Suprapubic skin (tissue), 4 donors: ENCODE data around the gene IQSEC1. TPM values are rescaled to one million over a fixed set of nuclear protein-coding genes. Genes with fewer than 3 reads are reported as not detected.

ENCODE experiments used
- DNase-seq, 2 donors: peaks; one replicate each; pipeline ENCODE4 v3.0.0-alpha.2; 2019; ENCODE audit warnings: low spot score in 2 of 2
- H3K27ac ChIP-seq: fragments of 200-600 bp; sonication (generic); one replicate; pipeline ENCODE4 v1.5.1; 2019
- H3K27me3 ChIP-seq: fragments of 200-600 bp; sonication (generic); one replicate; pipeline ENCODE4 v1.5.1; 2019
- H3K36me3 ChIP-seq: fragments of 200-600 bp; sonication (generic); one replicate; pipeline ENCODE4 v1.5.1; 2019
- H3K4me1 ChIP-seq: fragments of 200-600 bp; sonication (generic); one replicate; pipeline ENCODE4 v1.5.1; 2019
- H3K4me3 ChIP-seq: fragments of 200-600 bp; sonication (generic); one replicate; pipeline ENCODE4 v1.5.1; 2019; ENCODE audit warnings: mild to moderate bottlenecking
- H3K9me3 ChIP-seq: fragments of 200-600 bp; sonication (generic); one replicate; pipeline ENCODE4 v1.5.1; 2019
- EP300 ChIP-seq: sonication (generic); formaldehyde crosslinking; IDR thresholded peaks from one replicate; pipeline ENCODE4 v1.6.1; 2017; ENCODE audit warnings: antibody characterized with exemption
- POLR2A ChIP-seq, 2 donors: fragments of 450-650 bp; IDR thresholded peaks; one replicate each; pipeline ENCODE4 v1.6.1; 2017; ENCODE audit warnings: antibody characterized with exemption in 2 of 2, mild to moderate bottlenecking in 2 of 2, moderate library complexity in 2 of 2
- POLR2AphosphoS5 ChIP-seq, 3 donors: sonication (generic); formaldehyde crosslinking; IDR thresholded peaks; one replicate each; pipeline ENCODE4 v1.6.1; 2017; ENCODE audit warnings: antibody characterized with exemption in 3 of 3
- WGBS: methylation state at CpG from one replicate; pipeline ENCODE4 v1.1.5; 2018; 5-methylcytosine and 5-hydroxymethylcytosine counted together
- total RNA-seq, 4 donors: library from RNA; depleted of rRNA; stranded (reverse); fragments of >200 nt; gene quantifications; one replicate each; pipeline ENCODE4 v1.1.0, GENCODE V29; 2016
- TF ChIP-seq, protein P1 (sequence below), 2 donors: fragments of 200-600 bp in 1 of 2; fragments of 450-650 bp in 1 of 2; sonication (generic) in 1 of 2; IDR thresholded peaks; one replicate each; pipeline ENCODE4 v1.5.1; 2016 to 2019; ENCODE audit warnings: antibody characterized with exemption in 2 of 2, mild to moderate bottlenecking in 1 of 2, moderate library complexity in 1 of 2

Gene IQSEC1
- 10 to 100 TPM; 26.7 to 52.4 (median 35.5) TPM for total RNA-seq

DNA sequence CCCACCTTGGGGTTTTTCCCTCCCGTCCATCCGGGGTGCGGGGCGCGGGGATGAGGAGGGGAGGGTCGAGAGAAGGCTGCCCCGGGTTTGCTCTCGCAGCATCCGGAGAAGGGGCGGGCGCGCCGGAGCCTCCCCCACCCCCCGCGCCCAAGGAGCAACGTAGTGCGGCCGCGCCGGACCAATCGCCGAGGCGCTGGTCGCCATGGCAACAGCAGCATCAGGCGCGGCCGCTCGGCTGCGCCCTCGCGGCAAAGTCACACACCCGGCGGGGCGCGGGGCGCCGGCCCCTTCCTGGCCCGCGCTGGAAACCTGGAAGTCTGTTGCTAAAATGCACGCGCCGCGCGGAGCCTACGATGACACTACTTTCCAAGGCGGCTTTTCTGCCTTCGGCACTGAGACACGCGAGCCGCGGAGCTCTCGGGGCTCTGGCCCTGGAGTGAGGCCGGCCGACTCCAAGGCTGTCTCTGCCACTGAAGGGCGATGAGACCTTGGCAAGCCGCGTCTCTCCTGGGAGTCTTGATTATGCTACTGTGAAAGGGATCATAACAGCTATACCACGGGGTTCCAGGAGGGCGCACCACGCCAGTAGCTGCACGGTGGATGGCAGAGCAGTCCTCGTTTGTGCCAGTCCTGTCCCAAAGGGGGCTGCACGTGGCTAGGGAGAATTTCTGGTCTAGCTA, at the start of gene IQSEC1:
TSS of gene IQSEC1 (minus strand) at position 104 of the 680 bp plus-strand sequence. CDS start 415 bp downstream, outside the sequence.
- TF ChIP-seq, protein P1, sequence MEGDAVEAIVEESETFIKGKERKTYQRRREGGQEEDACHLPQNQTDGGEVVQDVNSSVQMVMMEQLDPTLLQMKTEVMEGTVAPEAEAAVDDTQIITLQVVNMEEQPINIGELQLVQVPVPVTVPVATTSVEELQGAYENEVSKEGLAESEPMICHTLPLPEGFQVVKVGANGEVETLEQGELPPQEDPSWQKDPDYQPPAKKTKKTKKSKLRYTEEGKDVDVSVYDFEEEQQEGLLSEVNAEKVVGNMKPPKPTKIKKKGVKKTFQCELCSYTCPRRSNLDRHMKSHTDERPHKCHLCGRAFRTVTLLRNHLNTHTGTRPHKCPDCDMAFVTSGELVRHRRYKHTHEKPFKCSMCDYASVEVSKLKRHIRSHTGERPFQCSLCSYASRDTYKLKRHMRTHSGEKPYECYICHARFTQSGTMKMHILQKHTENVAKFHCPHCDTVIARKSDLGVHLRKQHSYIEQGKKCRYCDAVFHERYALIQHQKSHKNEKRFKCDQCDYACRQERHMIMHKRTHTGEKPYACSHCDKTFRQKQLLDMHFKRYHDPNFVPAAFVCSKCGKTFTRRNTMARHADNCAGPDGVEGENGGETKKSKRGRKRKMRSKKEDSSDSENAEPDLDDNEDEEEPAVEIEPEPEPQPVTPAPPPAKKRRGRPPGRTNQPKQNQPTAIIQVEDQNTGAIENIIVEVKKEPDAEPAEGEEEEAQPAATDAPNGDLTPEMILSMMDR (IDR thresholded peaks at IDR 0.05) = no peak
- TF ChIP-seq POLR2AphosphoS5 (IDR thresholded peaks at IDR 0.05) (no peak), EP300 (no peak), POLR2A (IDR thresholded peaks at IDR 0.05) (no peak)
- Histone ChIP-seq H3K27ac (no peak within 1 kb of the TSS), H3K27me3 (peaks cover 50% of the 10 kb centered on the region), H3K9me3 (no peaks in the 10 kb centered on the region), H3K4me3 (peak within 1 kb of the TSS; percentile 24), H3K36me3 (no peaks in the 10 kb centered on the region), H3K4me1 (peaks cover 31% of the 10 kb centered on the region)
- WGBS = 39% methylated on average over 8 of the region's 63 CpGs
- no peak for DNase-seq

DNA sequence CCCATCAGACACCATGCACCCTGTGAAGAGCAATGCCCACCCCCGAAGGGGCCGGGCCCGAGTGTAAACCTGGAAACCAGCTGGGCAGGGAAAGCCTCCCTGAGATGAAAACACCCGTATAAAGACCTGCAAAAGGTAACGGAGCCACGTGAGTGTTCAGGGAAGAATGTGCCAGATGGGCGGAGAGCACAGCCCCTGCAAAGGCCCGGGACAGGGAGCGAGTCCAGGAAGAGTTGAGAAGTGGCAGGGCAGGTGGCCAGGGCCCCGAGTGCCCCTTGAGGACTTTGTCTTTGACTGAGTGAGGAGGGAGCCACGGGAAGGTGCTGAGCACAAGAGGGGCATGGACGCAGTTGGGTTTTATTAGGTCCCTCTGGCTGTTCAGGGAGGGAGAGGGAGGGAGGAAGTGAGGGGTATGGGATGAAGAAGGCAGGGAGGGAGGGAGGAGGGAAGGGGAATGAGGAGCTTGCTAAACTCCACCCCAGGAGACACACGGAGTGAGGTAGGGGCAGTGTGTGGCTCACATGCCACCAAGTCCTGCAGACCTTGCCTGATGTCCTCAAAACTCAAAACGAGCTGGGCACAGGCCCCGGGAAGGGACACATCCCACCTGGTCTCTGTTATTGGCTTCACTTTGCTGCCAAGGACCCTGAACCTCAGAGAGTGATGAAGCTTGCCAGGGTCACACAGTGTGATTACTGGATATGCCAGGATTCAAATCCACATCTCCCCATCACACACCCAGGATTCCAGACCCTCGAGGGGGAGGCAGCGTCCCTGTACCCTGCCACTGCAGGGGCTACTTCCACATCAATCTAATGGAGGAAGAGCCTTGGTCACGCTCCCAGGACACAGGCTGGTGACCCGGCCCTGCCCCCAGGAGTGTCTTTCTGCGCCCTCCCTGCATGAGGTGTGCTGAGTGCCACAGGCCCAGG, 49.1 kb upstream of the IQSEC1 start:
- WGBS = 55% methylated on average over 20 of the region's 20 CpGs
- H3K4me1 ChIP-seq = no peaks in the 10 kb centered on the region
- H3K27me3 ChIP-seq = peaks cover 18% of the 10 kb centered on the region
- no peaks in the 10 kb centered on the region for H3K9me3 ChIP-seq
- H3K27ac ChIP-seq = no peak overlapping the region
- TF ChIP-seq, protein P1 (IDR thresholded peaks at IDR 0.05) = no peak
- no peak for TF ChIP-seq EP300
- TF ChIP-seq POLR2A (IDR thresholded peaks at IDR 0.05) = no peak
- TF ChIP-seq POLR2AphosphoS5 (IDR thresholded peaks at IDR 0.05) = no peak
- H3K36me3 ChIP-seq = no peaks in the 10 kb centered on the region
- DNase-seq = peak in 1 of 2 donors; percentile 44
- H3K4me3 ChIP-seq = no peak overlapping the region

DNA sequence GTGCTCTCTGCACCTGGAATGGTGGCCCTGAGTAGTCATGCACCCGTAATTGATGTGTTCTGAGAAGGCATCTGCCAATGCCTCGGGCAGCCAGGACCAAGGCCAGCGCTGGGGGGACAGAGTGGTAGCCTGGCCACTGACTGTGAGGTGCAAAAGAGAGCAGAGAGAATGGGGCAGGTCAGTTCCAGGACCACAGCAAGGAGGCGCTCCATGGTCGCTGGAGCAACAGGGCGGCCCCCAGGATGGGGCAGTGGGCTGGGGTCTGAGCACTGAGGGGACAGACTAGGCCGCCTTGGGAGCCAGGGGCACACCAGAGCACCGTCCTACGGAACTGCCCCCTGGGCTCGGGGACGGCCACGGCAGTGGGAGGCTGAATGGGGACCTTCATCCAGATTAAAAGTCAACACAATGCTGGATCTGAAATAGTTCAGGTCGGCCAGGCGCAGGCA, 48.3 kb upstream of the IQSEC1 start:
- peak in 1 of 2 donors; percentile 44 for DNase-seq
- H3K4me3 ChIP-seq = no peak overlapping the region
- 77% methylated on average over 11 of the region's 14 CpGs for WGBS
- peaks cover 18% of the 10 kb centered on the region for H3K27me3 ChIP-seq
- H3K4me1 ChIP-seq = no peaks in the 10 kb centered on the region
- TF ChIP-seq, protein P1 (IDR thresholded peaks at IDR 0.05) = no peak
- TF ChIP-seq POLR2AphosphoS5 (IDR thresholded peaks at IDR 0.05) = no peak
- TF ChIP-seq POLR2A (IDR thresholded peaks at IDR 0.05) = no peak
- no peak for TF ChIP-seq EP300
- no peaks in the 10 kb centered on the region for H3K9me3 ChIP-seq
- no peaks in the 10 kb centered on the region for H3K36me3 ChIP-seq
- no peak overlapping the region for H3K27ac ChIP-seq

DNA sequence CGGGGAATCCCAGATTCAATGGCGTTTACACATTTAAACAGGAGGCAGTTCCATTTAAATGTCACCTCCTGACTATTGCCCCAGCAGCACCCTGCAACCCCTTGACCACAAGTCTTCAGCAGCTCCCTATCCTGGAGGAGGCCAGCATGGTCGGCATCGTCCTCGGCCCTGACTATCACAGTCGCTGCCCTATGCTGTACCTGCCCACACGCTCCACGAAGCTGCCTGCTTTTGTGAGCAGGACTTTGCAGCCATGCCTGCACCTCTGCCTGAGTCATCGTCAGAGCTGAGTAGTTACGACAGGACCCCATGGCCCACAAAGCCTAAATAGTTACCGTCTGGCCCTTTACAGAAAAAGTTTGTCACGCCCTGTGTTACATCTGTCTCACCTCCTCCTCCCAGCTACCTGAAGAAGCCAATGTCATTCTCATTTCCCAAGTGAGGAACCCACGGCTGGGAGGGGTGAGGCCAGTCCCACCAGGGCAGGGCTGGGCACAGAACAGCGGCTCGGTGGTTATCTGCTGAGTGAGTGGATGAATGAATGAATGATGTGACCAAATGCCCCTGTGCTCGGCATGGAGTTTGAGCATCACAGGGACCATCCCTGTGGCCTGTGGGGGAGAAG, 47.8 kb upstream of the IQSEC1 start:
- WGBS = 90% methylated on average over 12 of the region's 16 CpGs
- TF ChIP-seq, protein P1 (IDR thresholded peaks at IDR 0.05) = no peak
- TF ChIP-seq EP300 = no peak
- TF ChIP-seq POLR2AphosphoS5 (IDR thresholded peaks at IDR 0.05) = no peak
- no peak for TF ChIP-seq POLR2A (IDR thresholded peaks at IDR 0.05)

More for the DNA sequence above, 47.8 kb upstream of the IQSEC1 start:
- H3K9me3 ChIP-seq = no peaks in the 10 kb centered on the region
- H3K4me1 ChIP-seq = no peaks in the 10 kb centered on the region
- no peak overlapping the region for H3K4me3 ChIP-seq
- no peaks in the 10 kb centered on the region for H3K36me3 ChIP-seq
- H3K27ac ChIP-seq = no peak overlapping the region
- peaks cover 19% of the 10 kb centered on the region for H3K27me3 ChIP-seq
- peak in 1 of 2 donors; percentile 36 for DNase-seq
